ENCODE results near the gene SPOCK2.
"Not testable (repeated sequence)": the region's sequence is repeated elsewhere in the genome, so short reads cannot be mapped to it uniquely, and the experiment has no call there.

The SPOCK2 gene

DNA sequence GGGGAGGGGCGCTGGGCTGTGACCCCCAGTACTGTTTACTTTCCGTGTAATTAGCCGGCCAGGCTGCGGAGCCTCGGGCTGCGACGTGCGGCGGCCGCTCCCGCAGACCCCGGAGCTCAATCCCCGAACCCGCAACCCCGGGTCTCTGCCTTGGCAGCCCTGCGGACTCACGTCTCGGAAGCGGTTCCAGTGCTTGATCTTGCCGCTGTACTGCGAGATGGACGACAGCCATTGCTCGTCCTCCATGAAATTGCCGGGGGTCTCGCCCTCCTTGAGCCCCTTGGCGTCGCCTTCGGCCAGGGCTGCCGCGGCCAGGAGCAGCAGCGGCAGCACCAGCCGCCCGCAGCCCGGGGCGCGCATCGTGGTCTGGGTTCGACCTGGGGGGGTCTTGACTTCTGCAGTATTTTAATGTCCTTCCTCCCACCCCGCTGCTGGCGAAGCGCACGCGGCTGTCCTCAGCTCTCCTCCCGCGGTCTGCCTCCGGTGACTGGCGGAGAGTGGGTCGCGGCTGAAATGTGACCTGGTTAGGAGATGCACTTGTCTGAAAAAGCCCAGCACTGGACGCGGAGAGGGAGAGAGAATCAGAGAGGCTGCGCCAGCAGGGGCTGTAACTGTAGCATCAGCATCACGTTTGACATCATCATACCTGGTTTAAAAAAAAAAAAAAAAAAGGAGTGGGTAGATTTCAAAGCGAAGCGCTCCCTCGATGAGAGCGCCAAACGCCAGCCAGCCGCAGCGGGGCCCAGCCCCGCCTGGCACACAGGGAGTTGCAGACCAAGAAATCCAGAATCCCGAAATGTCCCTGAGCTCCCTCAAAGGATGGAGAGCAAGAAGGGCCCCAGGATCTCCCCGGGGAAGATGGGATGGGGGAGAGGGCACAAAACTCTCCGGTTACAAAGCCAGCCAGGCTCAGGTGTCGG is at the start of gene SPOCK2:
SPOCK2 (minus strand) TSS at position 583 of the 920 bp plus-strand sequence; CDS start at position 360, 223 bp downstream.
- DNase-seq (ENCODE audit: low read depth) = peak; percentile 65

GRCh38 chr10:72137583-72137982 is 49.2 kb upstream of the SPOCK2 start:
- DNase-seq (ENCODE audit: low read depth) = no peak

DNA sequence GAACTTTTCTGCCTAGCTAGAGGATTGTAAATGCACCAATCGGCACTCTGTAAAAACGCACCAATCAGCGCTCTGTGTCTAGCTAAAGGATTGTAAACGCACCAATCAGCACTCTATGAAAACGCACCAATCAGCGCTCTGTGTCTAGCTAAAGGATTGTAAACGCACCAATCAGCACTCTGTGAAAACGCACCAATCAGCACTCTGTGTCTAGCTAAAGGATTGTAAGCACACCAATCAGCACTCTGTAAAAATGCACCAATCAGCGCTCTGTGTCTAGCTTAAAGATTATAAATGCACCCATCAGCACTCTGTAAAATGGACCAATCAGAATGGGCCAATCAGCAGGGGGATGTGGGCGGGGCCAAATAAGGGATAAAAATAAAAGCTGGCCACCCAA is 47.9 kb upstream of the SPOCK2 start:
- not testable (repeated sequence) for DNase-seq (ENCODE audit: low read depth)

GRCh38 chr10:72134785-72135767 is 46.7 kb upstream of the SPOCK2 start:
- DNase-seq (ENCODE audit: low read depth) = no peak

GRCh38 chr10:72133517-72133916 is 45.2 kb upstream of the SPOCK2 start:
- DNase-seq (ENCODE audit: low read depth) = no peak

GRCh38 chr10:72132854-72133253 is 44.5 kb upstream of the SPOCK2 start:
- DNase-seq (ENCODE audit: low read depth) = no peak

DNA sequence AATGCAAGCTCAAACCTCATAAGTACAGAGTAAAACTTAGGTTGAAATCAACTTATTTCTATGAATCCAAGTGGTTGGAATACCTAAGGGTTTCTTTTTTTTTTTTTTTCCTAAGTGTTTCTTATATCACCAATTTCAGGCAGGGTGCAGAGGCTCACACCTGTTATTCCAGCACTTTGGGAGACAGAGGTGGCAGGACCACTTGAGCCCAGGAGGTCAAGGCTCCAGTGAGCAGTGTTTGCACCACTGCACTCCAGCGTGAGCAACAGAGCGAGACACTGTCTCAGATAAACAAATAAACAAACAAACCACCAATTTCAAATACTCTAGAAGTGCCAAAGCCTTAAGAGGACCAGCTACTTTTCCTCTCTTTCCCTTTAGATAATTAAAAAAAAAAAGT is 39.2 kb upstream of the SPOCK2 start:
- no peak for DNase-seq (ENCODE audit: low read depth)

DNA sequence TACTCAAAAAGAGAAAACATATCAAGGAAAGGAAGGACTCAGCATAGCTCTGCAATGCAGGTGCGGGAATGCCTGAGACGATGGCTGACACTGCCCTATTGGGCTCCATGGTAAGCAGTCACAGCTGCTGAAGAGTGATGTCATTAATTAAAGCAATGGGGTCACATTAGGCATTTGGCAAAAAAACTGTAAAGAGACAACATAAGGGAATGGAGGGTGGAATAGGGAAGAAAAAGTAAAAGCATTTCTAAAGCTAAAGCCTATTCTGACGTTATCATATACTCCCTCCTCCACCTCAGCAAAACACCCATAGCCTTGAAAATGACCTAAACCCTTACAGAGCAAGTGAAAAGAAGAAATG is 38.5 kb upstream of the SPOCK2 start:
- DNase-seq (ENCODE audit: low read depth) = no peak

GRCh38 chr10:72126184-72126871 is 38.0 kb upstream of the SPOCK2 start:
- no peak for DNase-seq (ENCODE audit: low read depth)

DNA sequence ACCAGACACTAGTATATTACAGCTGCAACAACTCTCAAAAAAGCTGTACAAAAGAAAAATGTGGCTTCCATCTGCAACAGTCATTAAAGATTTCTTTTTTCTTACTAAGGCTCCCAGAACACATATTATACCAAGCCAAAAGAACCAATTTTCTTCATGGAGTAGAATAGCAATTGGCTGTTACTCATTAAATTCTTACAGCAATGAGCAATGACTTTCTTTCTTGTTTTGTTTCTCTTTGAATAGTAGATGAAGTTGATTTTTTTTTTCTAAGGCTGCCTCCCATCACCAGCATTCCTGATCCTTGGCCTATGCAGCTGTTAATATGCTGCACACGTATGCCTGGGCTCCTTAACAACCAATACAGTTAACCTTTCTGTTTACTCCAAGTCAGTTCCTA is 36.6 kb upstream of the SPOCK2 start:
- no peak for DNase-seq (ENCODE audit: low read depth)

- DNase-seq (ENCODE audit: low read depth) = no peak
These were observed 36.0 kb upstream of the SPOCK2 start for GRCh38 chr10:72124381-72124780.

GRCh38 chr10:72123616-72124015 is 35.3 kb upstream of the SPOCK2 start:
- DNase-seq (ENCODE audit: low read depth) = no peak

DNA sequence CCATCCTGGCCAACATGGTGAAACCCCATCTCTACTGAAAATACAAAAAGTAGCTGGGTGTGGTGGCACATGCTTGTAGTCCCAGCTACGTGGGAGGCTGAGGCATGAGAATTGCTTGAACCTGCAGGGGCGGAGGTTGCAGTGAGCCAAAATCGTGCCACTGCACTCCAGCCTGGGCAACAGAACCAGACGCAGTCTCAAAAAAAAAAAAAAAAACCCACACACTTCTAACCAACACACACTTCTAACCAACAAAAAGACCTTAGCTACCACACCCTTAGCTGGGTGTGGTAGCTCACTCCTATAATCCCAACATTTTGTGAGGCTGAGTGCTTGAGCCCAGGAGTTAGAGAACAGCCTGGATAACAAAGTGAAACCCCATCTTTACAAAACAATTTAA is 33.9 kb upstream of the SPOCK2 start:
- no peak for DNase-seq (ENCODE audit: low read depth)

DNA sequence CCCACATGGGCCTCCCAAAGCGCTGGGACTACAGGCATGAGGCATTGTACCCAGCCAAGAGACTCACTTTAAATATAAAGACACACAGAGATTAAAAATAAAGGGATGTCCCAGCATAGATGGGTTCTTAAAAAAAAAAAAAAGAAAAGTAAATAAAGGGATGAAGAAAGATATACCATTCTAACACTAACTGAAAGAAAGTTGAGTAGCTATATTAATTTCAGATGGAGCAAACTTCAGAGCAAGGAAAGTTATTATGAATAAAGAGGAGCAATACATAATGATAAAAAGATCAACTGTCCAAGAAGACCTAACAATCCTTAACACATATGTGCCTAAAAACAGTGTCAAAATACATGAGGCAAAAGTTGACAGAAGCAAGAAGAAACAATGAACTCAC is 33.0 kb upstream of the SPOCK2 start:
- DNase-seq (ENCODE audit: low read depth) = no peak

DNA sequence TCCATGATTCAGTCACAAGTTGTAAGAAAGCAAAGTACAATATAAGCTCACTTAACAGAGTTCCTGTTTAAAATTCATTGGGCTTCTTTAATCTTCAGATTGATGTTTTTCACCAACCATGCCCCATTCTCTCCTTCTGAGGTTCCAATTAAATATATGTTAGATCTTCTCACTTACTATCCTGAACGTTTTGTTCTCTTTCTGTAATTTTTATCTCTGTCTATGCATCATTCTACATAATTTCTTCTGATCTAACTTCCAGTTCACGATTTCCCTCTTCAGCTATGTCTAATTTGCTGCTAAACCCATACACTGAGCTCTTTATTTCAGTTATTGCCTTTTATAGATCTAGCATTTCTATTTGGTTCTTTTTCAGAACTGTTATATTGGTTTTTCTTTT is 28.0 kb upstream of the SPOCK2 start:
- no peak for DNase-seq (ENCODE audit: low read depth)

GRCh38 chr10:72114706-72115450 is 26.5 kb upstream of the SPOCK2 start:
- no peak for DNase-seq (ENCODE audit: low read depth)

DNA sequence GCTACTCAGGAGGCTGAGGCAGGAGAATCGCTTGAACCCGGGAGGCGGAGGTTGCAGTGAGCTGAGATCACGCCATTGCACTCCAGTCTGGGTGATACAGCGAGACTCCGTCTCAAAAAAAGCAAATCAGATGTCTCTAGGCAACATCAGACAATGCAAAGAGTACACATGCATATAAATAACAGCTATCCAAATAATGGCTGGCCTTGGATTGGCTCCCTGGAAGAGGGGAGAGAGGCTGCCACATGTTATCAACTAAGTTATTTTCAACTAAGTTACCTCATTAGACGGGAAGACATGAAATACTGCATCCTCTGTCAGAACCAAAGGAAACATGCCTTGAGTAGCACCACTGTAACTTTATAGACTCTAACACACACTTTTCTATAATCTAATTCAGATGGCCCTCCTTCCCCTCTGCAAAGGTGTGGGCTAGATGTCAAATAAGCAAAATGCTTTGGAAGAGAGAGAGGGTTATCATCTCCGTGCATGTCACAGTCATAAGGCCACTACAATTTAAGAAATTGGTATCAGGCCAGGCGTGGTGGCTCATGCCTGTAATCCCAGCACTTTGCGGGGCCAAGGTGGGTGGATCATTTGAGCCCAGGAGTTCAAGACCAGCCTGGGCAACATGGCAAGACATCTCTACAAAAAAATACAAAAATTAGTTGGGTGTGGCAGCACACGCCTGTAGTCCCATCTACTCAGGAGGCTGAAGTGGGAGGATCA is 22.5 kb upstream of the SPOCK2 start:
- no peak for DNase-seq (ENCODE audit: low read depth)

DNA sequence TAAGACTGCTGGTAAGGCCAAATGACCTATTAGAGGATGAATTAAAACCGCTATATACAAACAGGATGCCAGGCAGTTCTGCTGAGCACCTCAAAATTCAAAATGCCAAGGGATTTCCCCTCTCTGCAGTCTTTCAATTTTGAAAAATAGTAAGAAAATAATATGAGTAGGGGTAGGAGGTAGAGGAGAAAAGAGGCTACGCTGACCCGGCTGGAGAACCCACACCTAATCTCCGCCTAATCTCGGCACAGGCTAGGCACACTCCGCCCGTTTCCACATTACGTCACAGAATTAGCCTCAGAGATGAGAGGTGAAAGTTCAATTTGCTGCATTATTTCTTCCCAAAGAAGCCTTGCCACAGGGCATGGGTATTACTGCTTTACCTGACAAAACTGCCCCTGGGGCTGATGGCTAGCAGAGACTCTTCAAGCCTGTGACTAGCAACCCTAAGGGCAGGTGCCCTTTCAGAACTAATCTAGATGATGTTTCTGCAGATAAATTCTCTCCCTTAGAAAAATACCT is 21.3 kb upstream of the SPOCK2 start:
- DNase-seq (ENCODE audit: low read depth) = no peak

- no peak for DNase-seq (ENCODE audit: low read depth)
These were observed 20.7 kb upstream of the SPOCK2 start for GRCh38 chr10:72108830-72109635.

DNA sequence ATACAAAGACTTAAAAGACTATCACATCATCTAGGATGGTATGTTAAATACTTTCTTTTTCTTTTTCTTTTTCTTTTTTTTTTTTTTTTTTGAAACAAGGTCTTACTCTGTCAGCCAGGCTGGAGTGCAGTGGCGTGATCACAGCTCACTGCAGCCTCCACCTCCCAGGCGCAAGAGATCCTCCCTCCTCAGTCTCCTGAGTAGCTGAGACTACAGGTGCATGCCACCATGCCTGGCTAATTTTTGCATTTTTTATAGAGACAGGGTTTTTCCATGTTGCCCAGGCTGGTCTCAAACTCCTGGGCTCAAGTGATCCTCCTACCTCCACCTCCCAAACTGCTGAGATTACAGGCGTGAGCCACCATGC is 19.6 kb upstream of the SPOCK2 start:
- not testable (repeated sequence) for DNase-seq (ENCODE audit: low read depth)

All from stimulated activated CD8-positive, alpha-beta memory T cell treated with anti-CD3 and anti-CD28 coated beads, Interleukin-12 subunit alpha, Interleukin-12 subunit beta, amount 100 ng/mL, for 1 hour (primary cell).